ENCODE results near the gene NKX2-2. TPM values are rescaled to one million over a fixed set of nuclear protein-coding genes. Genes with fewer than 3 reads are reported as not detected.
A peak's percentile ranks its signal among the peaks of the same experiment; 100 is the strongest.

NKX2-2 gene
- total RNA-seq, 1 donor from 2014 or later: not detected

DNA sequence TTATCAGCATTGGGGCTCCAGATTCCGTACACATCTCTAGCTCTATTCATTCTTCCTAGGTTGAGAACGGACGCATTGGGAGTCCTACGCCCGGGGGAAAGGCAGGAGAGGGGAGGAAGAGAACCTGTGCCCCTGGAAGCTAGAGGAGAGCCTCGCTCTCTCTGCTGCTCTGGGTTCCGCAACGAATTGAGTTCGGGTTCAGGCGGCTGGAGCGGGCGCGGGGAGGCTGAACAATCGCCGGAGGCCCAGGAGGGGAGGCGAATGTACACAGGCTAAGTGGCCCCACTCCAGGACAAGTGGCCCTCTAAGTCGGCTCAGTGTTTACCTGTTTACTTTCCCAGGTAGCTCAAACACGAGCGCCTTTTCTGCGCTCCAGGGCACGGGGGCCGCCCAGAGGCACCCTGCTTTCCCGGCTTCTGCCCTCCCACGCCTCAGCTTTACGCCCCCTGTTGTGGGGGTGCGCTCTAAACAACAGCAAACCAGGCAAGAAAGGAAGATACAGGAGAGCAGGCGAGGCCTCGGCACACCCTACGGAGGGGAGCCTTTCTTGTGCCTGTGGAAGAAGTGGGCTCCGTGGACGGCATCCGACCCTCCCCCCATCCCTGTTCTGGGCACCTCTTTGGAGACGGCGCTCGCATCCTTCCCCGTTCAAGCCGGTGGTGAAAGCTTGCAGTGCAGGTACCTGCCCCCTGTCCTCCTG, 4.6 kb upstream of the NKX2-2 start:
- H3K4me1 Mint-ChIP-seq (ENCODE audit: low read depth): peaks cover 5% of the 10 kb centered on the region
- intact Hi-C loops (cut with micrococcal nuclease): loop anchor here (2.0 to 5.0 kb wide), 2 partner anchors 186 to 1059 kb away; partner anchors contain the start of gene PAX1
- no peak for DNase-seq (ENCODE audit: low spot score)
- H3K27ac Mint-ChIP-seq: no peak overlapping the region
- H3K9me3 Mint-ChIP-seq: no peaks in the 10 kb centered on the region
- no peak overlapping the region for H3K4me3 Mint-ChIP-seq (ENCODE audit: low read depth)
- H3K27me3 Mint-ChIP-seq (ENCODE audit: low read depth): peaks cover 73% of the 10 kb centered on the region
- H3K36me3 Mint-ChIP-seq (ENCODE audit: low read depth): peaks cover 3% of the 10 kb centered on the region

DNA sequence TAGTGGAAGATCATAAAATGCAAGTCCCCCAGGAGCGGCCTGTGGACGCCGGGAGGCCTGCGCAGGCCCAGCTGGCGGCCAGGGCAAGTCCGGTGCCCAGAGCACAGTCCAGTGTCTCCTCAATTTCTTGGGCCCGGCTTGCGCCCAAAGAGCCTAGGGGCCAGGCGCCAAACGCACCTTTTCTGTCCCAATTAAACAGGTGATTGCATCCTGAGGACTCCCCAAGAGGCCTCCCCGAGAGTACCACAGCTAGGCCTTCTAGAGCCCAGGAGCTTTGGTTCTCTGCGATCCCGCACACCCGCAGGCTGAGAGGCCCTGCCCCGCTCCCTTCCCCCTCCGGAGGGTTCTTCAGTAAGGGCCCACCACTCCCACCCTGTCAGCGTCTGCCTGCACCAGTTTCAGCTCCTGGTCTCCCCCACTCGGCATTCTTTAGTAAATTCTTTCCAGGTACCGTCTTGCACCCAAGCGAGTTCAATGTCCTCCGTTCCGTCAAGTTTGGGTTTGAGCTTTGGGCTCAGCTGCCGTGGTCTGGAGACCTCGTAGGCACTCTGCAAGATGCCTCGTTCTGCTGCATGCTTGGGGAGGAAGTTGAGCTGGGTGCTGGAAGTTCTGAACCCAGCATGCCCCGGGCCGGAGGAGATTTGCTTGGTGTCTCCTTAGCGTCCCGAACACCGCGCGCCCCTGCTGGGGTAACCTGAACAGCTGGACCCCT, 3.9 kb upstream of the NKX2-2 start:
- Mint-ChIP-seq H3K27me3 (ENCODE audit: low read depth) (peaks cover 69% of the 10 kb centered on the region), H3K36me3 (ENCODE audit: low read depth) (peaks cover 3% of the 10 kb centered on the region), H3K27ac (no peak overlapping the region), H3K9me3 (no peaks in the 10 kb centered on the region), H3K4me3 (ENCODE audit: low read depth) (no peak overlapping the region), H3K4me1 (ENCODE audit: low read depth) (peaks cover 5% of the 10 kb centered on the region)
- intact Hi-C loops (cut with micrococcal nuclease): loop anchor here (2.0 to 5.0 kb wide), 2 partner anchors 187 to 1060 kb away; partner anchors contain the start of gene PAX1
- no peak for DNase-seq (ENCODE audit: low spot score)

DNA sequence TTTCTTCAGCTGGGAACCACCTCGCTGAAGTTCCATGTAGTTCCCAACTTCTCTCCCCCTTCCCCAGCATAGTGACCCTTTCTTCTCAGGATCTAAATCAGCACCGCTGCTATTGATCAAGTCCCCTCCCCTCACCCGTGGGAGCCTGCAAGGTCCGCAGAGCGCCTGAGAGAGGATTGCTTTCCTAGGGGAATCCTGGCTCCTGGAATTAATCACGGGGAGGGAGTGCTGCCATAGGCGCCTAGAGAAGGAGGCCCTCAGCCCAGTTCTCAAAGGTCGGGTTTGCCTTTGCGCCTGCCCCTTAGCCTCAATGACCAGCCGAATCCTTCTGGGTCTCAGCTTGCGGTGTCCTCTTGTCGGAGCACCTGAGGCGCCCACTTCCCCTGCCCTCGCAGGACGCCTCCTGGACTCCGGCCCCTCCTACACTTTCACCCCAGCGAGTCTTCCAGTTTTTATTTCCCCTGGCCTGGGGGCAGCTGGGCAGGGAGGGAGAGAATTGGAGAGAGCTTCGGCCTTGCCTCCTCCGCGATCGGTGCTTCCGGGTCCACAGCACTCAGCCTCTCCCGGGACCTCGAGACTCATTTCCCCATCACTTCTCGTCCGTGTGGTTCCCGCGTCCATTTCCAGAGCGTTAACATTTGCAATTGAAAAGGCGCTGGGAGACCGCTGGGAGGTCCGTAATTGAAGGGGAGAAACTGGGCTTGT, 3.1 kb upstream of the NKX2-2 start:
- intact Hi-C loops (cut with micrococcal nuclease): loop anchor here (5.0 kb wide), 1 partner anchor 1060 kb away; no protein-coding TSS in a partner anchor
- DNase-seq (ENCODE audit: low spot score): no peak
- H3K9me3 Mint-ChIP-seq: no peaks in the 10 kb centered on the region
- peak overlapping the region; percentile 17 for H3K27ac Mint-ChIP-seq
- H3K4me3 Mint-ChIP-seq (ENCODE audit: low read depth): no peak overlapping the region
- H3K4me1 Mint-ChIP-seq (ENCODE audit: low read depth): peaks cover 5% of the 10 kb centered on the region
- peaks cover 73% of the 10 kb centered on the region for H3K27me3 Mint-ChIP-seq (ENCODE audit: low read depth)
- peaks cover 3% of the 10 kb centered on the region for H3K36me3 Mint-ChIP-seq (ENCODE audit: low read depth)

DNA sequence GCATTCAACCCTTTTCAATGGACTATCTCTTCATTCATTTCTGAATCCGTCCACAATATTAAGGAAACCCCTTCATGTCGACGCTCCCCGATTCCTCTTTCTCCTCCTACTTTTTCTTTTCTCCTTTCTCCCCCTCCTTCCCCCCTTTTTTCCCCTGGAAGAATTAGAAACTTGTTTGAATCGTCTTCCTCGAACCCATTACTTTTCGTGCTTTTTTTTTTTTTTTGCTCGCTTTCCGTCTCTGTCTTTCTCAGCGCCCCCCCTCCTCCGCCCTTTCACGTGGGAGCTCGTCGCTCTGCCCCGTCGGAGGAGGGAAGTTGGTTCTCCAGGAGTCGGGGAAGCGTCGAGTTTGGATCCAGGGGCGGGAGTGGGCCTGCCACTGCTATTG, 2.3 kb upstream of the NKX2-2 start:
- peaks cover 3% of the 10 kb centered on the region for H3K36me3 Mint-ChIP-seq (ENCODE audit: low read depth)
- no peak for DNase-seq (ENCODE audit: low spot score)
- peaks cover 76% of the 10 kb centered on the region for H3K27me3 Mint-ChIP-seq (ENCODE audit: low read depth)
- no peaks in the 10 kb centered on the region for H3K9me3 Mint-ChIP-seq
- H3K4me1 Mint-ChIP-seq (ENCODE audit: low read depth): peaks cover 8% of the 10 kb centered on the region
- H3K4me3 Mint-ChIP-seq (ENCODE audit: low read depth): no peak overlapping the region
- peak overlapping the region; percentile 49 for H3K27ac Mint-ChIP-seq
- intact Hi-C loops (cut with micrococcal nuclease): loop anchor here (5.0 kb wide), 1 partner anchor 1061 kb away; no protein-coding TSS in a partner anchor

DNA sequence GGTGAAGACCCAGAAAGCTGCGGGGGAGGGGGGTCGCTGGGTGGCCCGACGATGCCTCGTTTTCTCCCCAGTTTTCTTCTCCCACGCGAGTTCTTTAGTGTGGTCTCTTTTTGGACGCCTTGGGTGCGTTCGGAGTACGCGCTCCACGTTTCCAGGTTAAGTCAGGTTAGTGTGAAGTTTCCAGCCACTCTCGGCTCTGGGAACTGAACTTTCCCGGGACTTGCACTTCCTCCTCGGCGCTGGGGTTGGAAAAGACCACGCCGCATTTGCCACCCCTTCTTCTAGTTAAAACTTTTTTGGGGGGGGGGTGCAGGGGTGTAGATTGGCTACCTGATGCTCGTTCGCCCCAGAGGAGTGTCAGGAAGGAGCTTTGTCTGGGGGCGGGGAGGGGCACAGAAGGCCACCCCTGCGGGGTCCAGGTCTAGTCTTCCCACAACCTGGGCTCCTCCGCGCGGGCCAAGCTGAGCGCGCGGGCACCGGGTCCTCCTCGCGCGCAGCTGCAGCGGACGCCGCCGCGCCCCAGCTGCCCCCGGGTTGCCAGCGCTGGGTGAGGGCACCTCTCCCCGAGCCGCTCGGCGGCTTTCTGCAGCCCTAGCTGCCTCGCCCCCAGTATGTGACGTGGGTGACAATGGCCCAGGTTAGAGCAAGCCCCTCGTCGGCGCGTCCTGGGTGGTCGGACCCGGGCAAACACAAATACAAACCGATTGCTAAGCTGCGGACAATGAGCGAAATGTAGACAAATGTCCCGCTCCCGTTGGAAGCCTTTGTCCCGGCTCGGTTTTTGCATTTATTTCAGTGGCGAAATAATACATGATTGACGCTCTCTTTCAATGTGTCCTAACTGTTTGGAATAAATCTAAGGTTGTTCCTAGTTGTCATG, 1.7 kb upstream of the NKX2-2 start:
- H3K4me3 Mint-ChIP-seq (ENCODE audit: low read depth): no peak overlapping the region
- H3K27me3 Mint-ChIP-seq (ENCODE audit: low read depth): peaks cover 73% of the 10 kb centered on the region
- H3K4me1 Mint-ChIP-seq (ENCODE audit: low read depth): peaks cover 6% of the 10 kb centered on the region
- DNase-seq (ENCODE audit: low spot score): no peak
- H3K36me3 Mint-ChIP-seq (ENCODE audit: low read depth): peaks cover 3% of the 10 kb centered on the region
- peak overlapping the region; percentile 49 for H3K27ac Mint-ChIP-seq
- H3K9me3 Mint-ChIP-seq: no peaks in the 10 kb centered on the region
- intact Hi-C loops (cut with micrococcal nuclease): loop anchor here (5.0 kb wide), 1 partner anchor 1062 kb away; no protein-coding TSS in a partner anchor

DNA sequence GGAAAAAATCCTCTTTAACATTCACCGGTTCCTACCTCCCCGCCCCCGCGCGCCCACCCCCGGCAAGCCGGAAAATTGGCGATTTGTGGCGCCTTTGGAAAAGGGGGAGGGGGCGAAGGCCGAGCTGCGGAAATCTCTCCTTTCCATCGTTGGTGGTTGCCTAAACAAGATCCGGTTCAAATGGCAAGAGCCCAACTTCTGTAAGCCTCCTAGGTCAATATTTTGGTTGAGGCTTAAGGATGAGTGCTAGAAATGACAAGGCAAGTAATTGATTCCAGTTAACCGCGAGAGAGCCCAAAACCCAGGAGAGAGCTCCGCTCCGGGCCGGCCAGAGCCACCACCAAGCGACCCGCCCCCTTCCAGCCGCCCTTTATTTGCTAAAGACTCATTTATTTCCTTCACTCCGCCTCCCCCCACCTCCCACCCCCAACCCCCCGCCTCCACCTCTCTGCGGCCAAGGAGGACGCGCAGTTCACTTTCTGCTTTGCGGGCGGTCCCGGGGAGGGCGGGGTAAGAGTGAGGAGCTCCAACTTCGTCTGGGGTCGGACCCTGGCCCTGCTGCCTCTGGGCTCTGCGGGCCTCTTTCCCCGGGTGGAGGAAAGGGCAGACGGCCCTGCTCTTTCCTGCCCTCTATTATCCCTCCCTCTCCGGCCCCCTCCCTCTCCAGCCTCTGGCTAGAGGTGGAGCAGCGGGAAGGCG, 838 bp upstream of the NKX2-2 start:
- peaks cover 3% of the 10 kb centered on the region for H3K36me3 Mint-ChIP-seq (ENCODE audit: low read depth)
- no peaks in the 10 kb centered on the region for H3K9me3 Mint-ChIP-seq
- intact Hi-C loops (cut with micrococcal nuclease): loop anchor here (5.0 kb wide), 1 partner anchor 1063 kb away; no protein-coding TSS in a partner anchor
- no peak overlapping the region for H3K27ac Mint-ChIP-seq
- DNase-seq (ENCODE audit: low spot score): no peak
- no peak overlapping the region for H3K4me3 Mint-ChIP-seq (ENCODE audit: low read depth)
- H3K4me1 Mint-ChIP-seq (ENCODE audit: low read depth): peaks cover 9% of the 10 kb centered on the region
- H3K27me3 Mint-ChIP-seq (ENCODE audit: low read depth): peaks cover 73% of the 10 kb centered on the region

DNA sequence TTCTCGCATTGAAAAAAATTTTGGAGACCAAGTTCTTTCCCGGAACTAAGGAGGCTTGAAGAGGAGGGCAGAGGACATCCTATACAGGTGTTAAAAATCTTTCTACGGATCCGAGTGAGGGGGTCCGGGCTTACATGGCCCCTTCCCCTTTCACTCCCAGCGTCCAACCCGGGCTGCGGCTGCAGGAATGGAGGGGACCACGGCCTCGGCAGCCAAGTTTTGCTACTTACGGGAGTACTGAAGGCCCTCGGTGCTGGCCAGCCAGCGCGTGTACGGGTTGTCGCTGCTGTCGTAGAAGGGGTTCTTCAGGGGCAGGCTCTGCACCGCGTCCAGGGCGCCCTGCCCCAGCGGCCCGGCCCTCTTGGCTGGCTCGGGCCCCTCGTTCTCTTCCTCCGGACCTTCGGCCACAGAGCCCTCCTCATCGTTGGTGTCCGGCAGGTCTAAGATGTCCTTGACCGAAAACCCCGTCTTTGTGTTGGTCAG, 642 bp downstream of the NKX2-2 start:
- intact Hi-C loops (cut with micrococcal nuclease): loop anchor here (2.0 kb wide), 1 partner anchor 190 kb away; no protein-coding TSS in a partner anchor
- no peak overlapping the region for H3K4me3 Mint-ChIP-seq (ENCODE audit: low read depth)
- H3K4me1 Mint-ChIP-seq (ENCODE audit: low read depth): peaks cover 15% of the 10 kb centered on the region
- no peak for DNase-seq (ENCODE audit: low spot score)
- peaks cover 3% of the 10 kb centered on the region for H3K36me3 Mint-ChIP-seq (ENCODE audit: low read depth)
- peaks cover 71% of the 10 kb centered on the region for H3K27me3 Mint-ChIP-seq (ENCODE audit: low read depth)
- H3K9me3 Mint-ChIP-seq: no peaks in the 10 kb centered on the region
- H3K27ac Mint-ChIP-seq: no peak overlapping the region

DNA sequence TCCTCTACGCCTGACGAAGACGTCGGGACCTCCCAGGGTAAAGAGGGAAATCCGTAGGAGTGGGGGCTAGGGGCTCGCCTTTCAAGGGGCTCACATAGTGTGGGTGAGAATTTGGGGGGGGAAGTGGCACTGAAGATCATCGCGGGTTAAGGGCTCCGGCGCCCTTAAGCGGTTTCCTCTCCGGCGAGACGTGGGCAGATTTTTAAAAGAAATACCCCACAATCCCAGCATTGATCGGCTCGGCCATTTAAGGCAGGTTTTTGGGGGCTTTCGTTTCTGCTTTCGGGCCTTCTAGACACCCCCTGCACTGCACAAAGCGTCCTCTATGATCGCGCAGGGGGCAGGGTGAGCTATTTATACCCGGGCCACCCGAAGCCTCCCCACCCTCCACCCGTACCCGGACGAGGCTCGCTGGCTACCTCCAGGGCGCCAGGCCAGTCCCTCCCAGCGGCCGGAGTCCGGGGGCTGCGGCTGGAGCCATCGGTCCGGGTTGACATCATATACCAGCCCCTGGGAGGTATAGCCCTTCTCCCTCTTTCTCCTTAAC, 1.2 kb downstream of the NKX2-2 start:
- no peak overlapping the region for H3K4me3 Mint-ChIP-seq (ENCODE audit: low read depth)
- DNase-seq (ENCODE audit: low spot score): no peak
- no peak overlapping the region for H3K27ac Mint-ChIP-seq
- H3K4me1 Mint-ChIP-seq (ENCODE audit: low read depth): peaks cover 17% of the 10 kb centered on the region
- H3K27me3 Mint-ChIP-seq (ENCODE audit: low read depth): peaks cover 71% of the 10 kb centered on the region
- peaks cover 3% of the 10 kb centered on the region for H3K36me3 Mint-ChIP-seq (ENCODE audit: low read depth)
- intact Hi-C loops (cut with micrococcal nuclease): loop anchor here (2.0 kb wide), 1 partner anchor 190 kb away; no protein-coding TSS in a partner anchor
- no peaks in the 10 kb centered on the region for H3K9me3 Mint-ChIP-seq

DNA sequence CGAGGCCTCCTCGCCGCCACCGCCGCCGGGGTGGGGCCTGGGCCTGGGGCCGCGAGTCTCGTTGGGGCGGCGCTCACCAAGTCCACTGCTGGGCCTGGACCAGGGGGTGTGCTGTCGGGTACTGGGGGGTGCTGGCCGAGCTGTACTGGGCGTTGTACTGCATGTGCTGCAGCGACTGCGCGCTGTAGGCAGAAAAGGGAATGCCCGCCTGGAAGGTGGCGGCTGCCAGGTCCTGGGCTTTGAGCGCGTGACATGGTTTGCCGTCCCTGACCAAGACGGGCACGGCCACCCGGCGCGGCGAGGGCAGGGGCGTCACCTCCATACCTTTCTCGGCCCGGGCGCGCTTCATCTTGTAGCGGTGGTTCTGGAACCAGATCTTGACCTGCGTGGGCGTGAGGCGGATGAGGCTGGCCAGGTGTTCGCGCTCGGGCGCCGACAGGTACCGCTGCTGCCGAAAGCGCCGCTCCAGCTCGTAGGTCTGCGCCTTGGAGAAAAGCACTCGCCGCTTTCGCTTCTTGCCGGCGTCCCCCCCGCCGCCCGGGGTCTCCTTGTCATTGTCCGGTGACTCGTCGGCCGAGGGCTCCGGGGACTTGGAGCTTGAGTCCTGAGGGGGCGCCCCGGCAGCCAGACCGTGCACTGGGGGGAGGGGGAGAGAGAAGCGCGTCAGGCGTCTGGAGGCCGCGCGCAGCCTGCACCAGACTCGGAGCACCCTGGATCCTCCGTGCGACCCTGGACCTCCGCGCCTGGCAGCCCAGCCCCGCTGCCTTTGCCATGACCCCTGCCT, 1.8 kb downstream of the NKX2-2 start:
- intact Hi-C loops (cut with micrococcal nuclease): loop anchor here (2.0 kb wide), 1 partner anchor 191 kb away; no protein-coding TSS in a partner anchor
- no peak for DNase-seq (ENCODE audit: low spot score)
- Mint-ChIP-seq H3K4me1 (ENCODE audit: low read depth) (peaks cover 18% of the 10 kb centered on the region), H3K36me3 (ENCODE audit: low read depth) (peaks cover 3% of the 10 kb centered on the region), H3K9me3 (no peaks in the 10 kb centered on the region), H3K4me3 (ENCODE audit: low read depth) (no peak overlapping the region), H3K27me3 (ENCODE audit: low read depth) (peaks cover 72% of the 10 kb centered on the region), H3K27ac (no peak overlapping the region)

DNA sequence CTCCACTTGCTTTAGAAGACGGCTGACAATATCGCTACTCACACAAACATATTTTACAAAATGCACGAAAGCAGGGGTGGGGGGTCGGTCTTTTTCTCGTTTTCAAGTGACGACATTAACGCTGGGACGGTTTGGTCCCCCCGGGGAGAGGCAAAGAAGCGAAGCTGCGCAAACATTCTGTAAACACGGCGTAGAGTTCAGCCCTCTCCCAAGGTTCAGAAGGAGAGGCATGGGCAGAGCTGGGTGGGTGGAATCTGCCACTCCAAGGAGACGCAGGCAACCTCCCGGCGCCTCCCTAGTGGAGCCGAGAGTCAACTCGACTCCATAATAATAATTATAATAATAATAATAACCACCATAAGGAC, 2.4 kb downstream of the NKX2-2 start:
- Mint-ChIP-seq H3K27me3 (ENCODE audit: low read depth) (peaks cover 72% of the 10 kb centered on the region), H3K4me1 (ENCODE audit: low read depth) (peaks cover 21% of the 10 kb centered on the region), H3K9me3 (no peaks in the 10 kb centered on the region), H3K36me3 (ENCODE audit: low read depth) (peaks cover 3% of the 10 kb centered on the region), H3K27ac (no peak overlapping the region), H3K4me3 (ENCODE audit: low read depth) (no peak overlapping the region)
- DNase-seq (ENCODE audit: low spot score): no peak
- intact Hi-C loops (cut with micrococcal nuclease): no loop called here

All from activated T-helper 2 cell treated with anti-CD3 and anti-CD28 coated beads, Interferon-gamma antibody, Interleukin-2, Interleukin-4, amounts not matched to agents 10 μg/mL and 5 μg/mL and 100 μg/mL, durations not matched to agents 14 hours and 24 hours and 36 hours (primary cell).